ENCODE results near the gene BEGAIN.

Gene BEGAIN

DNA sequence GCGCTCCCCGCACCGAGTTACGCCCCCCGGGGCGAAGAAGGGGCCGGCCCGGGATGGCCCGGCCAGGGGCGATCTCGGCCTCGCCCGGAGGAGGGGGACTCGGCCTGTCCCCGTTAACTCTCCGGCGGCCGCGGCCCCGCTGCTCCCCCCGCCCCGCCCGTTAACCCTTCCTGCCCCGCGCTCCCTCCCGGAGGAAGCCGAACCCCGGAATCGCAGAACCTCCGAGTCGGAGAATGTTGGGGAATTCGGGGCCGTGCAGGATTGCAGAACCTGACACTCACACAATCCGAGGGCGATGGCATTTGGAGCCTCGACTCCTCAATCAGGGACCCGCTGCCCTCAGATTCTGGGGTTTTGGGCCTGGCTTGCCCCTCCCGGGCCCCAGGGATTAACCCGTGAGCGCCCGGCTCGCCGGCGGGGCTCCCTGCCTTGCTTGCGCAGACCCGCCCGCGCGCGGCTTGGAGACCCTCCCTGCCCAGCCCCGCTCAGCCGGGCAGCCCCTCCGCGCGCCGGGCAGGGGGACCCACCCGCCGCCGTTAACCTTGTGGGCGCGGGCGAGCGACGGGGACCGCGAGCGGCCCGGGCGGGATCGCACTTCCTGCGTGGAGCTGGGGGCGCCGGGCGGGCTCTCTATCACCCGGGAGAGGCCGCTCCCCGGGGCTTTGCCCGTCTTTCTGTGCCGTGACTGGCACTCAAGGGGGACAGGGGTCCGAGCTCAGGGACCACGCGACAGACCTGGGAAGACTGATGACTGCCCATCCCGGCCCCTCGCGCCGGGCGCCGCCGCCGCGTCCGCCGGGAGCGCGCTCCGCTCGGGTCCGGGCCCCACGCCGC, 18.8 kb downstream of the BEGAIN start:
- peak; percentile 55 for DNase-seq

DNA sequence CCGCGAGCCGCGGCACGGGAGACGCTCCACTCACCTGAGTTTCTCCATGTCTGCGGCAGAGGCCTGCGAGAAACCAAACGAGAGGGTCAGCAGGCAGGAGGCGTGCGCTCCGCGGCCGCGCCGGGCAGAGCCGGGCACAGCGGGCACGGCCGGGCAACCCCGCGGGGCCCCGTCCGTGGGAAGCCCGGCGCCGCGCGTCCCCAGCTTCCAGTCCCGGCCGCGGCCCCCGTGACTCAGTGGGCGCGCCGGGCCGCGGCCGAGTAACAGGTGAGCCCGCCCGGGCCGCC, 19.4 kb downstream of the BEGAIN start:
- DNase-seq: no peak

DNA sequence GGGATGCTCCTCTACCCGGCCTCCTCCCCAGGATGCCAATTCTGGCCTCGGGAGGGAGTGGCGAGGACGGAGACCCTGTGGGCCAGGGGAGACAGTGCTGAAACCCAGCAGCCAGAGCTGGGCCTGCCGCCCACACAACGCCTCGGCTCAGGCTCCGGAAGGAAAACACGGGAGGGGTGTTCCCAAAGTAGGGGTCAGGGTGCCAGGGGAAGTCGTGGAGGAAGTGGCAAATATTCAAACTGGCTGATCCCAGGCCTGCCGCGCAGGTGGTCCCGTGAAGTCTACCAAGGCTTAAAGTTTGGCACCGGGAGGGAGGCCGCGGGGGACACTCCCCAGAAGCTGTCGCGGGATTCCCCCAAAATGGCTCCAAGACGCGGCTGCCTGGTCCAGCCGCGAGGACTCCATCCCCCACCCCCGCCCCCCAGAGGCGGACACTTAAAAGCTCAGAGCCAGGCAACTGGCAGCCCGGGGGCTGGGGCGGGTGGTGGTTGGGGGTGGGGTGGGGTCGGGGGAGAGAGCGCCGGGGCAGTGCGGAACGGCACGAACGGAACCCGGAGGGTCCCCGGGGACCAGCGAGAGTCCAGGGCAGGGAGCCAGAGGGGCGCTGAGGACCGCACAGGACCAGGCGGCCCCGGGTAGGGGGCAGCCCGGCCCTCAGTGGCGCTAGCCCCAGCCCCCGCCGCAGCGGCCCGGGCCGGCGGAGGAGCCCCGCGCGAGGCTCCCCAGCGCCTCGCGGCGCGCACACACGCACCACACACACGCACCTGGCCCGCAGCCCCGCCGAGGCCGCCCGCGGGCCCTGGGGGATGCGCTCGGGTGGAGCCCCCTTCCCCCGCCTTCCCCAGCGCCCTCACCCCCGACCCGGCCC, 20.0 kb downstream of the BEGAIN start:
- peak; percentile 42 for DNase-seq

DNA sequence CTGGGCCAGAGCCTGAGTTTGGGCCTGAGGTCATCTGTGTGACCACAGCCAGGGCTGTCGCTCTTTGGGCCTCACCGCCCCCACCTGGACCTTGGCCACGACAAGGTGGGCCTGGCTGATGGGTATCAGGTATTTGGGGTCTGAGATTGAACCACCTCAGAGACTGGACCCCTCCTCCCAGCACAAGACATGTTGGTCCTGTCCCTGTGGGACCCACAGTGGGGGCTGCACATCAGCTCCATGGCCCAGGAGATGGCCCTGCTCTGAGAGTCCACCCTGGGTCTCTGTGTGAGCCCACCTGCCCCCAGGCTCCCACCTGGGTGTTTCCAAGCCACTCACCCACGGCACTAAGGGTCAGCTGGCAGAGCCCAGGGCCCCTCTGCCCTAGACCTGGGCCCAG, 20.6 kb downstream of the BEGAIN start:
- no peak for DNase-seq

DNA sequence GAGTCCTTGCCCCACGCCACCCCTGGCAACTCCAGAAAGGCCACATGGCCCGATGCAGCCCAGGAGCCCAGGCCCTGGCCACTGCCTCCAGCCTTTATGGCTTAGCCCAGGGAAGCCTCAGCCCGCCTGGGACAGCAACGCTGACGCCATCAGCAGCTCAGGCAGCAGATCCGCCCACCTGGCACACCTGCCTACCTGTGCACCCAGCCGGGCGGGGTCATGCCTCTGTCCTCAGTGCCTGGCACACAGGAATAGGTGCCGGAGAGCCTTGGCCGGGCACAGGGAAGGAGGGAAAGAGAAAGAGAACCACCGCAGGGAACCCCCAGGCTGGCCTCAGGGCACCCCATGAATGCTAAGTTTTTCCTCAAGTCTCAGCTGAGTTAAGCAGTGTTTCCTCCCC, 21.1 kb downstream of the BEGAIN start:
- DNase-seq: no peak

DNA sequence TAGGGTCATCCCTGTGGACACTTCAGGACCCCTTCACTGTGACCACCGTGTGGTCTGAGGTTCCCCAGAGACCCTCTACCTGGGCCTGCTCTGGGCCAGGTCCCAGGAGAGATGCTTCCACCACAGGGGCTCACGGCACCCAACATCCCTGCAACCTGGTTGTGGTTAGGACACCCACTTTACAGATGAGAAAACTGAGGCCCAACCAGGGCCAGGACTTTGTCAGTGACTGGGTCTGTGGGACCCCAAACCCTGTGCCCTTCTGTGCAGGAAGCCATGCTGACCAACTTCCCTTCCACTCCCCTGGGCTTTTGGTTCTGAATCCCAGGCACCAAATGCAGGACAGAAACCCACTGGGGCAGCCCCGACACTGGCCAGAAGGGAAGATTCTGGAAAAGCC, 21.6 kb downstream of the BEGAIN start:
- no peak for DNase-seq

DNA sequence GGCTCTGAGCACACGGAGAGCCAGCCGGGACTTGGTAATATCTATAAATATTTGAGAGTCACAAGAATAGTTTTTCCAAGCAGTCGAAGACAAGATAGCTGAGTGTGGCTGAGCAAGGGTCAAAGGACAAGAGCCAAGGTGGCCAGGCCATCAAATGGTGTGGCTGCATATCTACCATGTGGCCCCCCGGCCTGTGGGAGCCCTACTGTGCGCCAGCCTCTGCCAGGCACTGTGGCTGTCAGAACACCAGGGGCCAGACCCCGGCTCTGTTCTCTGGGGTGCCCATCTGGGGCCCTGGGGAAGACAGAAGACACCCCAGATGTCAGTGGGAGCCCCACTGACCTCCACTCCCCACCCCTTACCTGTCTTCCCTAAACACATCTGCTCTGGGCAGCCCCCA, 22.7 kb downstream of the BEGAIN start:
- no peak for DNase-seq

DNA sequence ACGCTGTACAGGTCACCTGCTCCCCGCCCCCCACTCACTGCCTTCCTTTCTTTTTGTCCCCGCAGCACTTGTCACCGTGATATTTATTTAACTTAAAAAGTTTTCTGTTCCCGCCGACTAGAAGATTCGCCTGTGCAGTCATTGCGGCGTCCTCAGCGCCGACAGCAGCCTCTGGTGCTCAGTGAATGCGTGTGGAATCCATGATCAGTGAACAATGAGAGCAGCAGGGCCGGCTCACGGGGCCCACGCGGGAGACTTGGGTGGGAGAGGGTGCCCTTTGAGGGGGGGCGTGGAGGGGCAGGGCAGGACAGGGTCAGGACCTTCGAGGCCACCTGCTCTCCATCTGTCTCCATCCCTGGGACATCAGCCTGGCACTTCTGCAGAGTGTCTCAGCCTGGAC, 24.5 kb downstream of the BEGAIN start:
- no peak for DNase-seq

DNA sequence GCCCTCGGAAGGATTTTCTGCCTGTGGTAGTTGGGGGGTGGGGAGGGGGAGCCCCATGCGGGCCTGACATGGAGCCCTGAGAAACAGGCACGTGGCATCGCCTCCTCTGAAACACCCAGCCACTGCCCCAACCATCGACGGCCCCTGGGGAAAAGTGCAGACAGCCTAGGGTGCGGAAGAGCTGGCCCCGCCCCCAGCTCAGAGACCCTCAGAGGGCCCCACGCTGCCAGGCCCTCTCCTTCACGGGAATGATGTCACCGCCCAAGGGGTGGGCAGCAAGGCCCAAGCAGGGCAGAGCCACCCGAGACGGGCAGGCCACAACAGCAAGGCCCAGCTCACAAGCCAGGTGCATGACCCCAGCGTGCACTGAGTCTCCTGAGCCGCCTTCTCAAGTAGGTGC, 26.2 kb downstream of the BEGAIN start:
- no peak for DNase-seq

DNA sequence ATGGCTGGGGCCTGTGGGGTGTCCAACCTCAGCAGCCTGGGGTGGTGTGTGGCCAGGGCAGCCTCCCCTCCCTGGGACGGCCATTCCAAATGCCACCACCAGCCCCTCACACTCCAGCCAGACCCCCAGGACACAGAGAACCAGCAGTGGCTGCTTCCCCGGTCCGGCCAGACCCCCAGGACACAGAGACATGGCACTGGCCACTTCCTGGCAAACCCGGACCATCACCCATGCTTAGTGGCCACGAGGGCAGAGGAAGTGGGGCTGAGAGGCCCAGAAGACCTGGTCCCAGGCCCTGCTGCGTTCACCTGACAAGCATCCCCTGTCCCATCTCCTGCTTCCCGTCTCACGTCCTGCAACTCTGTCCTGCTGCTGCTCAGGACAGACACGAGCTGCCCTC, 26.7 kb downstream of the BEGAIN start:
- no peak for DNase-seq

DNA sequence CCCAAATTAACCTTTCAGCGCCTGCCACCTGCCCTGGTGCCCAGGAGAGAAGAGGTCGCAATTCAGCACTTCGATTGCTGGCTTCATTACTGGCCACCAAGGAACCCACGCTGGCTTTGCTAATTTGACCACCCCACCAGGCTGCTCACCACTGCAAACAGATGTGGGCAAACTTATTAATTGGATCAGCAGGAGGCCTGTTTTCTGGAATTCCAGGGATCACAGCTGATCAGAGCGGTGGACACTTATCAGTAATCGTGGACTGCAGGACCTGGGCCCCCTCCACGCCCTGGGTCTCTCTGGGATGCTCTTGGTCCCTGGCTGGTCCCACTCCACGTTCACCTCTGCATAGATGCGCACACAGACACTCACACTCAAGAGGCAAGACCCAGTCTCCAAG, 27.8 kb downstream of the BEGAIN start:
- DNase-seq: no peak

DNA sequence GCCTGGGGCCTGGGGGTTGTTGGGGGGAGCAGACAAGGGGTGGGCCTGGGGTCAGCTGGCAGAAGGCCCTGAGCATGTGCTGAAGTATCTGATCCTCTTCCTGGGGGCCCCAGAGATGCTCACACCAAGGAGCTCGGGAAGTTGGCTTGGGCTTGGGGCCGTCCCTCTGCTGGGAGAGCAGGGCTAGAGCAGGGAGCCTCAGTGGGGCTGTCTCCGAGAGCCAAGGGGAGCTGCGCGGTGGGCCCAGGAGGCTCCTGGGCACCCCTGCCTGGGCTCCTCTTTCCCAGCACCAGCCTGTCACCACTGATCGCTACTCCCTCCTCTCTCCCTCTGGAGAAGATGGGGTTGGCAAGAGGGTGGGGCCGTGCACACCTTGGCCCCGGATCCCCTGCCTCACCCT, 28.3 kb downstream of the BEGAIN start:
- no peak for DNase-seq

DNA sequence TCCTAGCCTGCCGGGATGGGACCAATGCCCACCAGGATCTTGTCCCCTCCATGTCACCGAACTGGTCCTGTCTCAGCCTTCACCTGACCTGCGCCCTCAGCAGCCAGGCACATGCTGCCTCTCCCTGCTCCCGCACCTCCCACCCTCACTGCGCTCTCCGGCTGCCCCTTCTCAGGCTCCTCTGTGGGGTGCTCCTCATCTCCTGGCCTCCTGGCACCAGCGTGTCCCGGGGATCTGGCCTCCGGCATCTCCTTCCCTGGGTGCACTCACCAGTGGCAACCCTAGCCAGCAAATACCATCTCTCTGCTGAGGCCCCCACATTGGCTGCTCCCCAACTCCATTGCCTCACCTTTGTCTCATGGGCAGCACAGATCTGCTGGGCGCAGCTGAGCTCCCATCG, 29.0 kb downstream of the BEGAIN start:
- no peak for DNase-seq

DNA sequence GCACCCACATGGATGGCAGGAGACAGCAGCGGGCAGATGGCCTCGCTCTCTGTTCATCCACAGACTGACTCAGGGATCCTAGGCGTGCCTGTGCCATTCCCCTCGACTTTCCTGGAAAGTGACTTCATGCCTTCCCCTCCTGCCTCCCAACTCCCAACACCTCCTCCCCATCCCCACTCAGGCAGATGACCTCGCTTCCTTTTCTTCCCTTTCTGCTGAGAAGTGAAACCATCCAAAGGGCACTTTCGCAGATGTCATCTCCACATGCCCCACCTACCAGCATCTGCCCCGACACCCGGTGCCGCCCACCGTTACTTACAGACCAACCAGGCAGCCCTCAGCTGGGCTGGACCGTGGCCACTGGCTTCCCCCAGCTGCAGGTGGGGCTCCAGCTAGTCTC, 29.6 kb downstream of the BEGAIN start:
- DNase-seq: no peak

DNA sequence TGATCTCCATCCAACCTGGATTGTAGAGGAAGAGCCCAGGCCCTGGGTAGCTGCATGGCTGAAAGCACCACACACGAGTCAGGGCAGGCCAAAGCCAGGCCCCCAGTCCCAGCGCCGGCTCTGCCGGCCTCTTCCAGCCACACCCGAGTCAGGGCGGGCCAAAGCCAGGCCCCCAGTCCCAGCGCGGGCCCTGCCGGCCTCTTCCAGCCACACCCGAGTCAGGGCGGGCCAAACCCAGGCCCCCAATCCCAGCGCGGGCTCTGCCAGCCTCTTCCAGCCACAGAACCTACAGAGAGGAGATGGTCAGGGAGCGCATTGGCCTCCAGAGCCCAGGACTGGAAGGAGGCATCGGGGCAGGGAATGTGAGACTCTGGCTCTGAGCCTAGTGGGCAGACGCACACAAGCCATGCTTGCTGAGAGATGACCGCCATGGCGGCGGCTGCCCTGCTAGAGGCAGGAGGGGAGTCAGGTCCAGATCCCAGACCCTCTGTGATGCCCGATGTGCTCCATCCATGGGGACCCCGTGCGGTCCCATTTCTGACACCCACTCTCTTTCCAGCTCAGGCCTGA, 30.2 kb downstream of the BEGAIN start:
- no peak for DNase-seq

DNA sequence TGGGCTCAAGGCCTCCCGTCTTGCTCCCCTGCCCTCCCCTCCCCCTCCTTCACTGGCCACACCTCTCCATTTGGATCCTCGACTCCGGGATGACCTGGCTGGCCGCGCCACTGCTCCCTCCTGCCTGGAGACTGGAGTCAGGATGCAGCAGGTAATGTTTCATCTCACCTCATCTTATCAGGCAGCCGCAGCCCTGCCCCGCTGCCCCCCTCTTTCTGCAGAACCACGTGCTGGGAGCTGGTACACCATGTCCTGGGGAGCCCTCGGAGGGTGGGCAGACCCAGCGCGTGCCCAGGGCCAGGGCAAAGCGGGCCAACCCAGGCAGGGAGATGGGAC, 31.1 kb downstream of the BEGAIN start:
- DNase-seq: no peak

DNA sequence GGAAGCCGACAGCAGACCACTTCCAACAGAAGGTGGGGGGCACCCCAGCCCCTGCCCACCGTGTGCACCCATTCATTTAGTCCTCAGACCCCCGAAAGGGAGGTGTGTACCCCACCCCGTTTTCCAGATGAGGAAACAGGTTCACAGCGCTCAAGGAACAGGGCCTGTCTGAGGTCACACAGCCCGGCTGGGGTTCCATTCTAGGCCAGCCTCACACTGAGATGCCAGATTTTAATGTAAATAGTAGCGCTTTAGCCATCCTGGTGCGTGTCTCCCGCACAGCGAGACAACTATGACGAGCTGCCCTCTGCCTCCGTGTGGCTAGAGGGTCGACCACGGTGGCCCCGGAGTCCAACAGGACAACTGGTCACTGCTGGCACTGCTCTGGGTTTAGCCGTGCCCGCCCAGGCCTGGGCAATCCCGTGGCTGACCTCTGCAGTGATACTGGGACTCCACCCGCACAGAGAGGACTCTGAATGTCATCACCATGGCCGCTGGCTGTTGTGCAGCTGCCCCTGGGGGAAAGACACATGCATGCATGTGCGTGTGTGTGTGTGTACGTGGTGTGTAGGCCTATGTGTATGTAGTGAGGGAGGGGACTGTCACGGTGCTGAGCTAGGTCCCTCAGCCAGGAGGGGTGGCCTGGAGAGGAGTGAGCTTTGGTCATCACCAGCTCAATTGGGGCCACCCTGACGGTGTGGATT, 31.6 kb downstream of the BEGAIN start:
- no peak for DNase-seq

DNA sequence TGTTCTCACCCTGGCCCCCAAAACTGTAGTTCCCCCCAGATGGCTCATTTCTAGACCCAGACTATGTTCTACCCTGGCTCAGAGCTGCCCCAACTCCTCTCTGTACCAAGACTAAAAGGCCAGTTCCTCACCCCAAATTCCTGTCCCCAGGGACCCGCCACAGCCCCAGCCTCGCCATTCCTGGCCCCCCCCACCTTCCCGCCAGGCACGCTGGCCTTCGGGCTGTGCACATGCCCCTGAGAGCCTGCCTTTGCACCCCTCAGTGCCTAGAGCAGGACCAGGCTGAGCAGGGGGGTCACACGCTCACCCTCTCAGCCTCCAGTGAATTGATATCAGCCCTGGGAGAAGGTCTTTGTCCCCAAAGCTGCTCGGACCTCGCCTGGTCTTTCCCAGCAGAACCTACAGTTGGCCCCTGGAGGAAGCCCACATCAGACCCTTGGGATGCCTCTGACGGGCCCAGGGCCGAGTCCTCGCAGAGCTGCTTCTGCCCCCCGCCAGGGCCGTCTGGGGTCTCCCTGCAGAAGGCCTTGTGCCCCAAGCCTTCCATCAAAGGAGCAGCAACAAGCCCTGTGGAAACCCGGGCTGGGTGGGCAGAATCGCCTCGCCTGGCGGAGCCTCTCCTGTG, 32.4 kb downstream of the BEGAIN start:
- DNase-seq: no peak

DNA sequence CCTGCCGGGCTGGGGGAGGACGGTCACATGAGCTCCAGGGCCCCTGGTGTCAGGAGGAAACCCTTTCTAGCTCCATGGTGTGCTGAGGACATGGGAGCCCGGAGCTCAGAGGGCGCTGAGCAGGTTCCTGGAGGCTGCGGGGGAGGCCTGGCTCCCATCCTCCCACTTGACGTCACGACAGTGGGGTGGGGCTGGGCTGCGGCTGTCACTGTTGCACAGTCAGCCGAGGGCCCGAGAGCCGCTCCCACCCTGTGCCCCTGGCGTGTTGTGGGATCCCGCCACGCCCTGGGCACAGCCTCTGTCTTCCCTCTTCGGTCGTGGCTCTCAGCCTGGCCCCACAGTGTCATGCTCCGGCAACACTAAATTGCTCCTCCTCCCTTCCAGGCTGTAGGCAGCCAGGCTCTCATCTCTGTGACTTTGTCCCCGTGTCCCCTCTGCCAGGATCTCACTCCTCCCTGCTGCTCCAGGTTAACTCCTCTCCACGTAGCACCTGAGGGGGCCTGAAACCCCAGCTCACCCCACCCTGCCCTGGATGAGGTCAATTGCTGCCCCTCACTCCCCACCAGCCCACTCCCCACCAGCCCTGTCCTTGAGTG, 33.0 kb downstream of the BEGAIN start:
- peak; percentile 61 for DNase-seq

DNA sequence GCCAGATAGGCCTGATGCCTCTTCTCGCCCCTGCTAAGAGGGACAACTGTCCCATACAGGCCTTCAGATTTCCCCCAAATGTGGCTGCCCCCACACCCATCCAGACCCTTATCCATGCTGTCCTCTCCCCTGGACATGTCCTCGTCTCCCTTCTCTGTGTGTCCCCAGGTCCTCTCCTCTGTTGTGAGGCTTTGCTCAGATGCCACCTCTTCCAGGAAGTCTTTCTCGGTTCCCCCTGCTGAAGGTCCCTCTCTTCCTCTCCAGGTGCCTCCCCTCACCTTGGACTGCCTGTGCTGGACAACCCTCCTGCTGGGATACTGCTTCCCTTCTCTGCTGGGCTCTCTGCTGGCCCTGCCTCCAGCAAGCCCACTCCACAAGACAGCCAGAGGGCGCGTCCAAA, 33.7 kb downstream of the BEGAIN start:
- no peak for DNase-seq

DNA sequence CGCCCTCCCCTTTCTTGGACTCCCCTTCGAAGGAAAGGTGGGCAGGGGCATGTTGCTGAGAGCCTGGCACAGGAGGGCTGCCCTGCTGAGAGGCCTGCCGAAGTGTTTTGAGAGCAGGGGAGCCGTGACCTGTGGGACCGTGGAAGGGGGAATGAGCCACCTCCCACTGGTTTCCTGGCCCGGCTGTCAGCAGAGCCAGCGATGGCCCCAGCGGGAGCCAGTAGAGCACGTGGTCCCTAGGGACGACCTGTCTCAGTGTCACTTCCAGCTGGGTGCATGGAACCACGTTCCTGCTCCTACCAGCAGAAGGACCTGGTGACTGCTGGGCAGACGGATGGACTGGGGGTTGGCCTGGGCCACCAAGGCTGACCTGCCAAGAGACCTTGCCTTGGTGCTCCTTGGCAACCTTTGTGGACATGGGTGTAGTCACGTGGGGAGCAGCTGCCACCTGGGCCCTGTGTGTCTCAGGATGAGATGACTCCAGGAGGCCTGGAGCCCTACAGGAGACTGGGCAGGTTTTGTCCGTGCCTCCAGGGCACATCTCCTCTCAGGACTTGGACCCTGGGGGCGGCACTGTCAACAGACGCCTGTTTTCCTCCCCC, 34.6 kb downstream of the BEGAIN start:
- no peak for DNase-seq

DNA sequence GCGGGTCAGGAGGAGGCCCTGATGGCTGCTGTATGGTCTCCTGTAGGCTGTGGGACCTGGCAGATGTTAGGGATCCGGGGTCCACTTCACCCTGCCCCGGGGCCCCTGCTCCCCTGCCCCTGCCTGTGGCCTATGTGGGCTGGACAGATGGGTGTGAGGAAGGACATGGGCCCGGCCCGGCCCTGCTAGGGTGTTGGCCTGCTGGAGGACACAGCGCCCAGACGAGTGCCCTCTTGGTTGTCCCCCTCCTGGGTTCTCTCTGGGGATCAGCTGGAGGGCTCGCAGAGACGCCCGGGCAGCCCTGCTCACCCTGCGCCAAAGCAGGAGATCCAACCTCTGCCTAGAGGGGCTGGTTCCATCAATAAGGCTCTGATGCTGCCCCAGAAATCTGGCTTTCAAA, 36.2 kb downstream of the BEGAIN start:
- DNase-seq: no peak

Data from right kidney (tissue), 1 donor.